ENCODE measurements around the gene ENOX2. TPM values are rescaled to one million over a fixed set of nuclear protein-coding genes. Genes with fewer than 3 reads are reported as not detected.
"Not testable (repeated sequence)": the region's sequence is repeated elsewhere in the genome, so short reads cannot be mapped to it uniquely, and the experiment has no call there.

Gene ENOX2
- total RNA-seq, 4 donors from 2014 or later = 9.3 to 20.7 (median 15.4) TPM

DNA sequence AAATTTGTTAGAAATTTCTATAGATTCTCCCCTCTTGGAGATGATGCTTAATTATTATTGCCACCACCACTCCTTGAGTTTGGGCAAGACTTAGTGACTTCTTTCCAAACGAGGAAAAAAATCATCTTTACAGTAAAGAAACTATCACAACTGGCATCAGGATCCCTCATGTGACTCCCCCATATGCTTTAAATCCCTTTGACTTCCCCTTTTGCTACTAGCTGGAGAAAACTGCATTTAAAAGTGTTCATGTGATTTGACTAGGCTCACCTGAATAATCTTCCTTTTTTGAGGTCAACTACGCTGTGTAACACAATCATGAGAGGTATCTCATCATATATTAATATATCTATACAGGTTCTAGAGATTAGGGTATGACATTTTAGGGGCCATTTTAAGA lies 30.3 kb upstream of the ENOX2 start:
- H3K27ac ChIP-seq = no peak overlapping the region
- TF ChIP-seq POLR2A (IDR thresholded peaks at IDR 0.05) = no peak
- TF ChIP-seq POLR2AphosphoS5 (IDR thresholded peaks at IDR 0.05) = no peak
- TF ChIP-seq, protein P1, sequence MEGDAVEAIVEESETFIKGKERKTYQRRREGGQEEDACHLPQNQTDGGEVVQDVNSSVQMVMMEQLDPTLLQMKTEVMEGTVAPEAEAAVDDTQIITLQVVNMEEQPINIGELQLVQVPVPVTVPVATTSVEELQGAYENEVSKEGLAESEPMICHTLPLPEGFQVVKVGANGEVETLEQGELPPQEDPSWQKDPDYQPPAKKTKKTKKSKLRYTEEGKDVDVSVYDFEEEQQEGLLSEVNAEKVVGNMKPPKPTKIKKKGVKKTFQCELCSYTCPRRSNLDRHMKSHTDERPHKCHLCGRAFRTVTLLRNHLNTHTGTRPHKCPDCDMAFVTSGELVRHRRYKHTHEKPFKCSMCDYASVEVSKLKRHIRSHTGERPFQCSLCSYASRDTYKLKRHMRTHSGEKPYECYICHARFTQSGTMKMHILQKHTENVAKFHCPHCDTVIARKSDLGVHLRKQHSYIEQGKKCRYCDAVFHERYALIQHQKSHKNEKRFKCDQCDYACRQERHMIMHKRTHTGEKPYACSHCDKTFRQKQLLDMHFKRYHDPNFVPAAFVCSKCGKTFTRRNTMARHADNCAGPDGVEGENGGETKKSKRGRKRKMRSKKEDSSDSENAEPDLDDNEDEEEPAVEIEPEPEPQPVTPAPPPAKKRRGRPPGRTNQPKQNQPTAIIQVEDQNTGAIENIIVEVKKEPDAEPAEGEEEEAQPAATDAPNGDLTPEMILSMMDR (IDR thresholded peaks at IDR 0.05) = no peak
- TF ChIP-seq EP300 (IDR thresholded peaks at IDR 0.05) = no peak
- no peak for ATAC-seq
- no peaks in the 10 kb centered on the region for H3K4me1 ChIP-seq
- H3K9me3 ChIP-seq = no peaks in the 10 kb centered on the region
- H3K36me3 ChIP-seq = no peaks in the 10 kb centered on the region
- 61 to 63% methylated on average over 1 to 2 of the region's 2 CpGs for WGBS, 2 donors (ENCODE audit: low coverage in 1 of 2)
- no peaks in the 10 kb centered on the region for H3K27me3 ChIP-seq
- H3K4me3 ChIP-seq = no peak overlapping the region

DNA sequence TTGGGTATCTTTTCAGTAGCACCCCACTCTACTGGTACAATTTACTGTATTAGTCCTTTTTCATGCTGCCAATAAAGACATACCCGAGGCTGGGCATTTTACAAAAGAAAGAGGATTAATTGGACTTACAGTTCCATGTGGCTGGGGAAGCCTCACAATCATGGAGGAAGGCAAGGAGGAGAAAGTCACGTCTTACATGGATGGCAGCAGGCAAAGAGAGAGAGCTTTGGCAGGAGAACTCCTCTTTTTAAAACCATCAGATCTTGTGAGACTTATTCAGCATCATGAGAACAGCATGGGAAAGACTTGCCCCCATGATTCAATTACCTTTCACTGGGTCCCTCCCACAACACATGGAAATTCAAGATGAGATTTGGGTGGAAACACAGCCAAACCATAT lies 17.4 kb upstream of the ENOX2 start:
- 43% methylated on average over 2 of the region's 2 CpGs; no CpG with 5 or more reads in 1 of the 2 donors for WGBS, 2 donors (ENCODE audit: low coverage in 1 of 2)
- not testable (repeated sequence) for ATAC-seq, H3K27ac ChIP-seq, H3K4me3 ChIP-seq, H3K27me3 ChIP-seq, H3K4me1 ChIP-seq, H3K36me3 ChIP-seq, H3K9me3 ChIP-seq

DNA sequence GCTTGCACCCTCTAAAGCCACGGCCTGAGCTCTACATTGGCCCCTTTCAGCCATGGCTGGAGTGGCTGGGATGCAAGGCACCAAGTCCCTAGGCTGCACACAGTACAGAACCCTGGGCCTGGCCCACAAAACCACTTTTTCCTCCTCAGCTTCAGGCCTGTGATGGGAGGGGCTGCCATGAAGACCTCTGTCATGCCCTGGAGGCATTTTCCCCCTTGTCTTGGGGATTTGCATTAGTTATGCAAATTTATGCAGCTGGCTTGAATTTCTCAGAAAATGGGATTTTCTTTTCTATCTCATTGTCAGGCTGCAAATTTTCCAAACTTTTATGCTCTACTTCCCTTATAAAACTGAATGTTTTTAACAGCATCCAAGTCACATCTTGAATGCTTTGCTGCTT lies 16.7 kb upstream of the ENOX2 start:
- not testable (repeated sequence) for H3K27me3 ChIP-seq, H3K36me3 ChIP-seq, ATAC-seq, H3K27ac ChIP-seq, H3K9me3 ChIP-seq, H3K4me1 ChIP-seq, H3K4me3 ChIP-seq
- WGBS, 2 donors (ENCODE audit: low coverage in 1 of 2) = no CpG with 5 or more reads among the region's 1 CpG

DNA sequence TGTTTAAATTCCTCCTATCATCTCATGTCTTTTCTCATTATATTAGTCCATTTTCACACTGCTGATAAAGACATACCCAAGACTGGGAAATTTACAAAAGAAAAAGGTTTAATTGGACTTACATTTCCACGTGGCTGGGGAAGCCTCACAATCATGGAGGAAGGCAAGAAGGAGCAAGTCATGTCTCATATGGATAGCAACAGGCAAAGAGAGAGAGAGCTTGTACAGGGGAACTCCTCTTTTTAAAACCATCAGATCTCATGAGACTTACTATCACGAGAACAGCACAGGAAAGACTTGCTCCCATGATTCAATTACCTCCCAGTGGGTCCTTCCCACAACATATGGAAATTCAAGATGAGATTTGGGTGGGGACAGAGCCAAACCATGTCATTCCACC lies 15.5 kb upstream of the ENOX2 start:
- H3K27me3 ChIP-seq, H3K36me3 ChIP-seq, H3K4me1 ChIP-seq, H3K9me3 ChIP-seq, ATAC-seq, H3K27ac ChIP-seq, H3K4me3 ChIP-seq: not testable (repeated sequence)
- WGBS, 2 donors (ENCODE audit: low coverage in 1 of 2) = 67% methylated on average over 1 of the region's 2 CpGs; no CpG with 5 or more reads in 1 of the 2 donors

DNA sequence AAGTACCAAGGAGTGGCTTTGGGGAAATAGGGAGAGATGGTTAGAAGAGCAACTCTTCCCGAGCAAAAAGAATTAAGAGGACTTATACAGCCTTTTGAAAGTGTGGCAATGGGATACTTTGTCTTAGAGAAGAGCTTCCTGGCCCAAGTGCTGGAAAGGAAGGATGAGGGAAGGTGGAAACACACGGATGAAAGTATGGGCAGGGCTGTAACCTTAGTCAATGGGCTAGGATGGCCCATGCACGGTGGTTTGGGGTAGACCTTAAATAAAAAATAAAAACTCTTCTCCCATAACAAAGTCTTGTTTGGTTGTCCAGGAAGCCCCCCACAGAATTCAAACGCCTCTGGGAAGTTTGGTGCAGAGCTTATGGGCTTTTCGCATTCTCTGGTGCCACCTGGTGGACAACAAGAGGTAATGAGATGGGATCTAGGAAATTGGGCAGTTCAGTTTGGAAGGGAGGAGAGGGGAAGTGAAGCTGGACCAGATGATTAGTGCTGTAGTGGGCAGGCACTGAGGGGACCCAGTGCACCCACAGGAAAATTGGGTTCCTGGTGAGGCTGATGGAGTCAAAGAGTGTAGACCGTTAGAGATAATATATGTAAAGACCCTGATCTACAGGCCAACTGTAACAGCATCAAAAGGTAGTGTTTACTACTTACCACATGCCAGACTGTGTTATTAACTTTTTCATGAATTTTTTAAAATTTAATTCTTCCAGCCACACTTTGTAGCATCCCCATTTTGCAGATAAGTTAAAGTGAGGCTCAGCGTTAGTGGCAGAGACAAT lies 13.8 kb upstream of the ENOX2 start:
- no peaks in the 10 kb centered on the region for H3K36me3 ChIP-seq

DNA sequence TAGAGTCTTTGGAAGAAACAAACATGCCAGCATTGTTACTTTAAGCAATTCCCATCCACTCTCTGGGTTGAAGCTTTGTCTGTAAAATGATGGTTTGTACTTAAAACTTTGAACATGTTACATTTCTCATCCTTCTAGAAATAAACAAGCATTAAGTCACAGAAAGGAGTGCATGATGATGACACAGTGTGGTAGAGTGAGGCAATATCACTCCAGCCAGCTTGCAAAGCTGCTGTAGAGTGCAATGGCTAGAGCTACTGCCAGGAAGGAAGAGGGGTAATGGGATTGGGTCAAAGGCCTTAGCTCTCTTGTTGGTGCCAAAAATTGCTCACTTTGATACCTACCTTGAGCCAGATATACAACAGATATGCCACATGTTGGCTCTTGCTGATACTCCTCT lies 12.3 kb upstream of the ENOX2 start:
- Histone ChIP-seq H3K36me3 (no peaks in the 10 kb centered on the region), H3K9me3 (no peaks in the 10 kb centered on the region), H3K27me3 (no peaks in the 10 kb centered on the region), H3K4me1 (no peaks in the 10 kb centered on the region), H3K4me3 (no peak overlapping the region), H3K27ac (no peak overlapping the region)
- TF ChIP-seq, protein P1 (IDR thresholded peaks at IDR 0.05) = no peak
- TF ChIP-seq POLR2AphosphoS5 (IDR thresholded peaks at IDR 0.05) (no peak), EP300 (IDR thresholded peaks at IDR 0.05) (no peak), POLR2A (IDR thresholded peaks at IDR 0.05) (no peak)
- no peak for ATAC-seq

More for the DNA sequence above, 13.8 kb upstream of the ENOX2 start:
- peak; percentile 50 for ATAC-seq
- no peaks in the 10 kb centered on the region for H3K9me3 ChIP-seq
- H3K4me3 ChIP-seq = no peak overlapping the region
- TF ChIP-seq POLR2AphosphoS5 (IDR thresholded peaks at IDR 0.05) = no peak
- TF ChIP-seq, protein P1 (IDR thresholded peaks at IDR 0.05) = peak; percentile 55 to 87 (median 64)
- H3K27ac ChIP-seq = no peak overlapping the region
- WGBS, 2 donors (ENCODE audit: low coverage in 1 of 2) = 30 to 31% methylated on average over 6 of the region's 7 CpGs
- H3K27me3 ChIP-seq = no peaks in the 10 kb centered on the region
- H3K4me1 ChIP-seq = no peaks in the 10 kb centered on the region

Measured in gastroesophageal sphincter (tissue), 4 donors.